HepG2 (cell line): Measurements from ENCODE around the gene RSPH10B. TPM values are rescaled to one million over a fixed set of nuclear protein-coding genes. Genes with fewer than 3 reads are reported as not detected.

ENCODE experiments used
- CEBPG ChIP-seq: IDR thresholded peaks from 2 replicates; pipeline ENCODE4 v1.6.1; 2016
- KDM4B ChIP-seq: sonication (generic); formaldehyde crosslinking; IDR thresholded peaks from 2 replicates; pipeline ENCODE4 v1.4.0; 2020; ENCODE audit warnings: missing genetic modification reagents
- MTF2 ChIP-seq: sonication (generic); formaldehyde crosslinking; IDR thresholded peaks from 2 replicates; pipeline ENCODE4 v1.5.0; 2020; ENCODE audit warnings: missing genetic modification reagents, borderline replicate concordance
- POGZ ChIP-seq: sonication (generic); formaldehyde crosslinking; IDR thresholded peaks from 2 replicates; pipeline ENCODE4 v1.4.0; 2020; ENCODE audit warnings: mild to moderate bottlenecking, missing genetic modification reagents
- PRMT3 ChIP-seq: sonication (generic); formaldehyde crosslinking; IDR thresholded peaks from 2 replicates; pipeline ENCODE4 v1.8.1; 2022; ENCODE audit warnings: low read depth, mild to moderate bottlenecking, moderate library complexity, missing genetic modification reagents, borderline replicate concordance
- RBM22 ChIP-seq: fragments of 200-400 bp; formaldehyde crosslinking; optimal IDR thresholded peaks from 2 replicates; pipeline ENCODE3; 2017; ENCODE audit warnings: mild to moderate bottlenecking, low read length, moderate library complexity
- SMYD3 ChIP-seq: sonication (generic); formaldehyde crosslinking; IDR thresholded peaks from 2 replicates; pipeline ENCODE4 v1.8.1; 2023; ENCODE audit warnings: mild to moderate bottlenecking, missing genetic modification reagents
- SSRP1 ChIP-seq: IDR thresholded peaks from 2 replicates; pipeline ENCODE4 v1.6.1; 2016; ENCODE audit warnings: control low read depth
- SYNCRIP ChIP-seq: fragments of 200-400 bp; formaldehyde crosslinking; IDR thresholded peaks from 2 replicates; pipeline ENCODE4 v1.6.1; 2018; ENCODE audit warnings: mild to moderate bottlenecking, low read depth, low read length; ENCODE audit not compliant: insufficient read depth
- TARDBP ChIP-seq: sonication (generic); formaldehyde crosslinking; IDR thresholded peaks from 2 replicates; pipeline ENCODE4 v1.8.0; 2022; ENCODE audit warnings: mild to moderate bottlenecking, missing genetic modification reagents
- ZBTB25 ChIP-seq: IDR thresholded peaks from 2 replicates; pipeline ENCODE4 v1.6.1; 2018; ENCODE audit warnings: missing genetic modification reagents
- ZHX1 ChIP-seq: sonication (generic); formaldehyde crosslinking; IDR thresholded peaks from 2 replicates; pipeline ENCODE4 v1.8.1; 2022; ENCODE audit warnings: low read depth, mild to moderate bottlenecking, missing genetic modification reagents
- ZNF274 ChIP-seq: sonication (generic); formaldehyde crosslinking; IDR thresholded peaks from 2 replicates; pipeline ENCODE4 v1.5.1; 2020; ENCODE audit warnings: mild to moderate bottlenecking, missing genetic modification reagents
- ZNF337 ChIP-seq: sonication (generic); formaldehyde crosslinking; IDR thresholded peaks from 2 replicates; pipeline ENCODE4 v1.5.1; 2020; ENCODE audit warnings: missing genetic modification reagents, low read depth, mild to moderate bottlenecking, borderline replicate concordance
- ZNF441 ChIP-seq: sonication (generic); formaldehyde crosslinking; IDR thresholded peaks from 2 replicates; pipeline ENCODE4 v1.7.0; 2021; ENCODE audit warnings: missing genetic modification reagents, borderline replicate concordance
- ZNF660 ChIP-seq: sonication (generic); formaldehyde crosslinking; IDR thresholded peaks from 2 replicates; pipeline ENCODE4 v1.5.1; 2020; ENCODE audit warnings: mild to moderate bottlenecking, low read depth, missing genetic modification reagents, borderline replicate concordance
- ZNF816 ChIP-seq: sonication (generic); formaldehyde crosslinking; IDR thresholded peaks from 2 replicates; pipeline ENCODE4 v1.8.0; 2022; ENCODE audit warnings: missing genetic modification reagents, mild to moderate bottlenecking, borderline replicate concordance
- ZSCAN12 ChIP-seq: sonication (generic); formaldehyde crosslinking; IDR thresholded peaks from 2 replicates; pipeline ENCODE4 v1.9.0; 2021; ENCODE audit warnings: mild to moderate bottlenecking, missing genetic modification reagents
- polyA plus RNA-seq, 8 experiments: library from polyadenylated mRNA; depleted of rRNA in 3 of 8; stranded (reverse) in 7 of 8; unstranded in 1 of 8; fragments of >200 nt; fragmentation: Illumina TruSeq in 4 of 8; extraction: Trizol in 4 of 8; gene quantifications; 2 replicates each; pipeline versions ENCODE4 v1.2.1 to v1.2.3, GENCODE V29; 2011 to 2016; ENCODE audit warnings: low read depth in 4 of 8, missing spikeins in 1 of 8, mixed read lengths in 1 of 8; ENCODE audit not compliant: insufficient read depth in 1 of 8
- total RNA-seq, 5 experiments: library from RNA; depleted of rRNA; stranded (reverse); fragments of >200 nt; fragmentation: Illumina TruSeq; extraction: Trizol; gene quantifications; 2 replicates each; pipeline ENCODE4 v1.2.3, GENCODE V29; 2016; ENCODE audit warnings: low read depth in 1 of 5
- TF ChIP-seq, protein P1 (sequence below): sonication (generic); formaldehyde crosslinking; IDR thresholded peaks from 2 replicates; pipeline ENCODE4 v1.5.1; 2020; ENCODE audit warnings: mild to moderate bottlenecking, missing genetic modification reagents, borderline replicate concordance

Gene RSPH10B
- total and polyA plus RNA-seq, 2 of the 13 experiments (the other 11 are each of a cell fraction or from before 2014, with no cell fraction given): not detected

- TF ChIP-seq ZBTB25 (CRISPR knock-in tag) (peak; percentile 93), KDM4B (CRISPR knock-in tag) (peak; percentile 91; the same call in 1 of the 2 replicates), ZHX1 (CRISPR knock-in tag) (peak; percentile 98), ZNF274 (CRISPR knock-in tag) (peak; percentile 100), SYNCRIP (no peak), PRMT3 (CRISPR knock-in tag) (no peak; the same call in none of the 2 replicates), RBM22 (peak; percentile 54), CEBPG (CRISPR knock-in tag) (no peak; the same call in 1 of the 2 replicates), ZNF816 (CRISPR knock-in tag) (peak; percentile 99; the same call in 1 of the 2 replicates), ZNF337 (CRISPR knock-in tag) (peak; percentile 100), ZNF660 (no peak), ZNF441 (CRISPR knock-in tag) (peak; percentile 98), POGZ (CRISPR knock-in tag) (peak; percentile 72; the same call in 1 of the 2 replicates), SSRP1 (CRISPR knock-in tag) (0 out of 2 replicates have a peak, but pooled peaks have one; percentile 37), ZSCAN12 (CRISPR knock-in tag) (peak; percentile 99), TARDBP (CRISPR knock-in tag) (peak; percentile 76), MTF2 (peak; percentile 91; the same call in 1 of the 2 replicates), SMYD3 (CRISPR knock-in tag) (peak; percentile 97)
- TF ChIP-seq, protein P1, sequence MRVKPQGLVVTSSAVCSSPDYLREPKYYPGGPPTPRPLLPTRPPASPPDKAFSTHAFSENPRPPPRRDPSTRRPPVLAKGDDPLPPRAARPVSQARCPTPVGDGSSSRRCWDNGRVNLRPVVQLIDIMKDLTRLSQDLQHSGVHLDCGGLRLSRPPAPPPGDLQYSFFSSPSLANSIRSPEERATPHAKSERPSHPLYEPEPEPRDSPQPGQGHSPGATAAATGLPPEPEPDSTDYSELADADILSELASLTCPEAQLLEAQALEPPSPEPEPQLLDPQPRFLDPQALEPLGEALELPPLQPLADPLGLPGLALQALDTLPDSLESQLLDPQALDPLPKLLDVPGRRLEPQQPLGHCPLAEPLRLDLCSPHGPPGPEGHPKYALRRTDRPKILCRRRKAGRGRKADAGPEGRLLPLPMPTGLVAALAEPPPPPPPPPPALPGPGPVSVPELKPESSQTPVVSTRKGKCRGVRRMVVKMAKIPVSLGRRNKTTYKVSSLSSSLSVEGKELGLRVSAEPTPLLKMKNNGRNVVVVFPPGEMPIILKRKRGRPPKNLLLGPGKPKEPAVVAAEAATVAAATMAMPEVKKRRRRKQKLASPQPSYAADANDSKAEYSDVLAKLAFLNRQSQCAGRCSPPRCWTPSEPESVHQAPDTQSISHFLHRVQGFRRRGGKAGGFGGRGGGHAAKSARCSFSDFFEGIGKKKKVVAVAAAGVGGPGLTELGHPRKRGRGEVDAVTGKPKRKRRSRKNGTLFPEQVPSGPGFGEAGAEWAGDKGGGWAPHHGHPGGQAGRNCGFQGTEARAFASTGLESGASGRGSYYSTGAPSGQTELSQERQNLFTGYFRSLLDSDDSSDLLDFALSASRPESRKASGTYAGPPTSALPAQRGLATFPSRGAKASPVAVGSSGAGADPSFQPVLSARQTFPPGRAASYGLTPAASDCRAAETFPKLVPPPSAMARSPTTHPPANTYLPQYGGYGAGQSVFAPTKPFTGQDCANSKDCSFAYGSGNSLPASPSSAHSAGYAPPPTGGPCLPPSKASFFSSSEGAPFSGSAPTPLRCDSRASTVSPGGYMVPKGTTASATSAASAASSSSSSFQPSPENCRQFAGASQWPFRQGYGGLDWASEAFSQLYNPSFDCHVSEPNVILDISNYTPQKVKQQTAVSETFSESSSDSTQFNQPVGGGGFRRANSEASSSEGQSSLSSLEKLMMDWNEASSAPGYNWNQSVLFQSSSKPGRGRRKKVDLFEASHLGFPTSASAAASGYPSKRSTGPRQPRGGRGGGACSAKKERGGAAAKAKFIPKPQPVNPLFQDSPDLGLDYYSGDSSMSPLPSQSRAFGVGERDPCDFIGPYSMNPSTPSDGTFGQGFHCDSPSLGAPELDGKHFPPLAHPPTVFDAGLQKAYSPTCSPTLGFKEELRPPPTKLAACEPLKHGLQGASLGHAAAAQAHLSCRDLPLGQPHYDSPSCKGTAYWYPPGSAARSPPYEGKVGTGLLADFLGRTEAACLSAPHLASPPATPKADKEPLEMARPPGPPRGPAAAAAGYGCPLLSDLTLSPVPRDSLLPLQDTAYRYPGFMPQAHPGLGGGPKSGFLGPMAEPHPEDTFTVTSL (CRISPR knock-in tag): peak; percentile 87
These were observed 38.5 kb upstream of the RSPH10B start, which contains the start of the genes AIMP2 and PMS2 (continued) for GRCh38 chr7:6008668-6009611.
